Osteocyte (in vitro differentiated cells): ENCODE measurements around the gene CARD14. TPM values are rescaled to one million over a fixed set of nuclear protein-coding genes. Genes with fewer than 3 reads are reported as not detected.
"Not testable (repeated sequence)": the region's sequence is repeated elsewhere in the genome, so short reads cannot be mapped to it uniquely, and the experiment has no call there.

Experiments
- DNase-seq: peaks from one replicate; pipeline ENCODE4 v3.0.0; 2021; ENCODE audit warnings: mixed read lengths; ENCODE audit not compliant: unreplicated experiment; ENCODE audit errors: extremely low spot score
- H3K27ac Mint-ChIP-seq: one replicate; pipeline ENCODE4 v1.8.0; 2021; ENCODE audit warnings: mild to moderate bottlenecking, mixed read lengths; ENCODE audit not compliant: unreplicated experiment
- H3K27me3 Mint-ChIP-seq: one replicate; pipeline ENCODE4 v1.8.0; 2021; ENCODE audit warnings: mixed read lengths; ENCODE audit not compliant: unreplicated experiment
- H3K36me3 Mint-ChIP-seq: one replicate; pipeline ENCODE4 v1.8.0; 2021; ENCODE audit warnings: mixed read lengths; ENCODE audit not compliant: unreplicated experiment
- H3K4me1 Mint-ChIP-seq: one replicate; pipeline ENCODE4 v1.8.0; 2021; ENCODE audit warnings: mixed read lengths; ENCODE audit not compliant: unreplicated experiment
- H3K4me3 Mint-ChIP-seq: one replicate; pipeline ENCODE4 v1.8.0; 2021; ENCODE audit warnings: mild to moderate bottlenecking, moderate library complexity, mixed read lengths; ENCODE audit not compliant: unreplicated experiment
- H3K9me3 Mint-ChIP-seq: one replicate; pipeline ENCODE4 v1.8.0; 2021; ENCODE audit warnings: mixed read lengths; ENCODE audit not compliant: unreplicated experiment
- total RNA-seq: library from RNA; stranded (reverse); gene quantifications from 2 replicates; pipeline ENCODE4 v1.2.1, GENCODE V29; 2021
- TF ChIP-seq, protein P1 (sequence below): fragments of 200-600 bp; sonication (generic); IDR thresholded peaks from 2 replicates; pipeline ENCODE4 v1.5.0; 2021; ENCODE audit warnings: antibody characterized with exemption, mild to moderate bottlenecking, moderate library complexity

CARD14 gene
- total RNA-seq, 1 donor from 2014 or later: 0.16 TPM

DNA sequence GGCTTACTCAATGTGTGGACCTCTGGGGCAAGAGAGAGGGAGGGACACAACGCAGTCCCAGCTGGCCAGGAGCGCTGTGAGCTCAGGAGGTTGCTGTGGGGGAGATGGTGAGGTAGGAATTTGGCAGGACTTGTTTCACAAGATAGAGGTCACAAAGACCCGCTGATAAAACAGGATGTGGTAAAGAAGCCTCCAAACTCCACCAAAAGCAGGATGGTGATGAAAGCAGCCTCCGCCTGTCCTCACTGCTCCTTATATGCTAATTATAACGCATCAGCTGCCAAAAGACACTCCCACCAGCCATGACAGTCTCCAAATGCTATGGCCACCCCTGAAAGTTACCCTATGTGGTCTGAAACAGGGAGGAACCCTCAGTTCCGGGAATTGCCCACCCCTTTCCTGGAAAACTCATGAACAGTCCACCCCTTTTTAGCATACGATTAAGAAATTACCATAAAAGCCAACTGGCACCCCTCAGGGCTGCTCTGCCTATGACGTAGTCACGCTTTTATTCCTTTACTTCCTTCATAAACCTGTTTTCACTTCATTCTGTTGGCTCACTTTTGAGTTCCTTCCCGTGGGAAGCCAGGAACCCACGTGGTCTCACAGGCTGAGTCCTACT is 17.6 kb upstream of the CARD14 start:
- TF ChIP-seq, protein P1, sequence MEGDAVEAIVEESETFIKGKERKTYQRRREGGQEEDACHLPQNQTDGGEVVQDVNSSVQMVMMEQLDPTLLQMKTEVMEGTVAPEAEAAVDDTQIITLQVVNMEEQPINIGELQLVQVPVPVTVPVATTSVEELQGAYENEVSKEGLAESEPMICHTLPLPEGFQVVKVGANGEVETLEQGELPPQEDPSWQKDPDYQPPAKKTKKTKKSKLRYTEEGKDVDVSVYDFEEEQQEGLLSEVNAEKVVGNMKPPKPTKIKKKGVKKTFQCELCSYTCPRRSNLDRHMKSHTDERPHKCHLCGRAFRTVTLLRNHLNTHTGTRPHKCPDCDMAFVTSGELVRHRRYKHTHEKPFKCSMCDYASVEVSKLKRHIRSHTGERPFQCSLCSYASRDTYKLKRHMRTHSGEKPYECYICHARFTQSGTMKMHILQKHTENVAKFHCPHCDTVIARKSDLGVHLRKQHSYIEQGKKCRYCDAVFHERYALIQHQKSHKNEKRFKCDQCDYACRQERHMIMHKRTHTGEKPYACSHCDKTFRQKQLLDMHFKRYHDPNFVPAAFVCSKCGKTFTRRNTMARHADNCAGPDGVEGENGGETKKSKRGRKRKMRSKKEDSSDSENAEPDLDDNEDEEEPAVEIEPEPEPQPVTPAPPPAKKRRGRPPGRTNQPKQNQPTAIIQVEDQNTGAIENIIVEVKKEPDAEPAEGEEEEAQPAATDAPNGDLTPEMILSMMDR: no peak
- Mint-ChIP-seq H3K27ac (peak overlapping the region; percentile 13), H3K4me1 (peaks cover 23% of the 10 kb centered on the region), H3K27me3 (no peaks in the 10 kb centered on the region), H3K36me3 (peaks cover 5% of the 10 kb centered on the region), H3K4me3 (no peak overlapping the region), H3K9me3 (peaks cover 9% of the 10 kb centered on the region)
- DNase-seq: no peak

DNA sequence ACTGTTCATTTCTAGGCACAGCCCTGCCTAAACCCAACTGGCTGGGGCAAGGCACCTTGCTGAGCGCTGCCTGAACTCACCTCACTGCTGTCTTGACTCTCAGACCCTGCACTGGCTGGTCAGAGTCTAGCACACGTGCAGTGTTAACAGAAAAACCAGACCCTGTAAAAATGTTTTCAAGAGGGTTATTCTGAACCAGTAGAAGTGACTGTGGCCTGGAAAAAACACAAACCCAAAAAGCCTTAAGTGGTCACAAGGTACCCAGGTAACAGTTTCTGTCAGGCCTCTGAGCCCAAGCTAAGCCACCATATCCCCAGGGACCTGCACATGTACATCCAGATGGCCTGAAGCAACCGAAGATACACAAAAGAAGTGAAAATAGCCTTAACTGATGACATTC is 16.8 kb upstream of the CARD14 start:
- no peaks in the 10 kb centered on the region for H3K27me3 Mint-ChIP-seq
- peaks cover 20% of the 10 kb centered on the region for H3K4me1 Mint-ChIP-seq
- no peak for DNase-seq
- peaks cover 5% of the 10 kb centered on the region for H3K36me3 Mint-ChIP-seq
- H3K4me3 Mint-ChIP-seq: no peak overlapping the region
- peaks cover 9% of the 10 kb centered on the region for H3K9me3 Mint-ChIP-seq
- H3K27ac Mint-ChIP-seq: no peak overlapping the region
- TF ChIP-seq, protein P1: no peak

DNA sequence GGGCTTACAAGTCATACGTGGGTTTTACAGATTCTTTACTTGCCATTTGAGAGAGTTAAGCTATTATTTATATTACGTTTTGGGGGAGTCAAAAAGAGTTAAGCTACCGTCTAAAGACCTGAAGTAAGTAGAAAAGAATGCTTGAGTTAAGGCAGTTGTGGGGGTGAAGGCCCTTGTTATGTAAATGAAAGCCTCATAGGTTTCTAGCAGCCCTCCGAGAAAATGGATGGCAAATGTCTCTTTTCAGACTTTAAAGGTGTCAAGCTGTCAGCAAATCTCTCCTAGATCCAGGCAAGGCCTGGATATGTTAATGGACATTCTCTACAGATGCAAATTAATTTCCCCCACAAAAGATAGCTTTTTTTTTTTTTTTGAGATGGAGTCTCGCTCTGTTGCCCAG is 15.7 kb upstream of the CARD14 start:
- Mint-ChIP-seq H3K36me3 (peaks cover 5% of the 10 kb centered on the region), H3K27ac (no peak overlapping the region), H3K4me3 (no peak overlapping the region), H3K9me3 (peaks cover 9% of the 10 kb centered on the region), H3K27me3 (peaks cover under 1% of the 10 kb centered on the region), H3K4me1 (peaks cover 12% of the 10 kb centered on the region)
- TF ChIP-seq, protein P1: no peak
- DNase-seq: no peak

DNA sequence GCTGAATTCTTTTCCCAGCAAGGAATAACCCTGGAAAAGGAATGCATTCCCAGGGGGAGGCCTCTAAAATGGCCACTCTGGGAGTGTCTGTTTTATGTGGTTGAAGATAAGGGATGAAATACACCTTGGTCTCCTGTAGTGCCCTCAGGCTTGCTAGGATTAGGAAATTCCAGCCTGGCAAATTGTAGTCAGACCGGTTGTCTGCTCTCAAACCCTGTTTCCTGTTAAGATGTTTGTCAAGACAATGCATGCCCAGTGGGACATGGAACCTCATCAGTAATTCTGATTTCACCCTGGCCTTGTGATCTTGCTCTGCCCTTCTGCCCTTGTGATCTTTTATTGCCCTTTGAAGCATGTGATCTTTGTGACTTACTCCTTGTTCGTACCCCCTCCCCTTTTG is 14.2 kb upstream of the CARD14 start:
- H3K27me3 Mint-ChIP-seq, H3K9me3 Mint-ChIP-seq, H3K27ac Mint-ChIP-seq, H3K36me3 Mint-ChIP-seq, DNase-seq, H3K4me3 Mint-ChIP-seq: not testable (repeated sequence)
- peaks cover 11% of the 10 kb centered on the region for H3K4me1 Mint-ChIP-seq

DNA sequence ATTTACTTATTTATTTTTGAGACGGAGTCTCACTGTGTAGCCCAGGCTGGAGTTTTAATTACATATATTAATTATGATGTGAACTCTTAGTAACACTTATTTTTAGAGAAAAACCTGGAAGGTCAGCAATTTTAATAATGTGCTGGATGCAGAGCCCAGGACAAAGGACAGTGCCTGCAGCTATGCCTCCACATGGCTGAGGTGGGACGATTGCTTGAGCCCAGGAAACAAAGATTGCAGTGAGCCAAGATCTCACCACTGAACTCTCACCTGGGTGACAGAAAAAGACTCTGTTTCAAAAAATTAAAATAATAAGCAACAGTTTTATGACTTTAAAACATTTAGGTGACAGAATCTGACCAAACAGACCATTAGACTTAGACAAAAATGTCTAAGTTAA is 11.0 kb upstream of the CARD14 start:
- Mint-ChIP-seq H3K27ac (no peak overlapping the region), H3K4me3 (no peak overlapping the region), H3K36me3 (peaks cover 5% of the 10 kb centered on the region), H3K9me3 (peaks cover 9% of the 10 kb centered on the region), H3K27me3 (peaks cover 11% of the 10 kb centered on the region), H3K4me1 (no peaks in the 10 kb centered on the region)
- TF ChIP-seq, protein P1: no peak
- no peak for DNase-seq

DNA sequence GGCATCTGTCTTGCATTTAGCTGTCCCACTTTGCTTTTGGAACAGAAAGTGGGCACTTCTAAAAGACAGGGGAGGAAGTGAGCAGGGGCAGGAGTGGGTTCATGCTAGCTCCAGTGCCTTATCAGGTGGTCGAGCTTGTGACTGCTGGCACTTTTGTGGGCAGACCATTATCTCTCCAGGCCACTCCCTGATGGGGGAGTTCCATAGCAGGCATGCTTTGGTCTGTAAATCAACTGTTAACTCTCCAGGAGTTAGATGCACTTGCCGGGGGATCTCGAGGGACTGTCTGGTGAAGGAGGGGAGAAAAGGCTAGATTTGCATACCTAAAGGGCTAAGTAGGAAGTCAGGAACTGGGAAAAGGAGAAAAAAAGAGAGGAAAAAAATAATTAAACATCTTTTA is 9.3 kb upstream of the CARD14 start:
- H3K4me3 Mint-ChIP-seq: no peak overlapping the region
- no peaks in the 10 kb centered on the region for H3K4me1 Mint-ChIP-seq
- H3K36me3 Mint-ChIP-seq: peaks cover 5% of the 10 kb centered on the region

More for the DNA sequence above, 9.3 kb upstream of the CARD14 start:
- TF ChIP-seq, protein P1: no peak
- peaks cover 4% of the 10 kb centered on the region for H3K9me3 Mint-ChIP-seq
- peaks cover 16% of the 10 kb centered on the region for H3K27me3 Mint-ChIP-seq
- H3K27ac Mint-ChIP-seq: no peak overlapping the region
- no peak for DNase-seq
